Activated CD8-positive, alpha-beta memory T cell treated with anti-CD3 and anti-CD28 coated beads for 4 hours (primary cell): ENCODE results near the gene TRNT1.

Source experiments
- DNase-seq, 2 donors: peaks; one replicate each; pipeline ENCODE4 v3.0.0-alpha.2; 2020; ENCODE audit warnings: low read depth in 2 of 2

TRNT1 gene

GRCh38 chr3:3126477-3127431, at the start of gene TRNT1:
Gene TRNT1, plus strand, starts transcription at chr3:3126940. Its CDS starts 2,101 bp downstream, at chr3:3129041.
- peak; percentile 95 to 96 for DNase-seq

GRCh38 chr3:3080309-3080708, 46.4 kb upstream of the TRNT1 start:
- no peak for DNase-seq

- no peak for DNase-seq
Measured at GRCh38 chr3:3081381-3082233, 45.1 kb upstream of the TRNT1 start.

GRCh38 chr3:3082234-3082924, 44.4 kb upstream of the TRNT1 start:
- DNase-seq: no peak

GRCh38 chr3:3084890-3085289, 41.9 kb upstream of the TRNT1 start:
- DNase-seq: no peak

- no peak for DNase-seq
Measured at GRCh38 chr3:3085782-3086181, 41.0 kb upstream of the TRNT1 start.

GRCh38 chr3:3086239-3086638, 40.5 kb upstream of the TRNT1 start:
- DNase-seq: no peak

- no peak for DNase-seq
Measured at GRCh38 chr3:3087279-3087678, 39.5 kb upstream of the TRNT1 start.

- no peak for DNase-seq
Measured at GRCh38 chr3:3087716-3088465, 38.8 kb upstream of the TRNT1 start.

- DNase-seq: no peak
Measured at GRCh38 chr3:3089017-3089416, 37.7 kb upstream of the TRNT1 start.

- no peak for DNase-seq
Measured at GRCh38 chr3:3097958-3098357, 28.8 kb upstream of the TRNT1 start.

GRCh38 chr3:3101660-3102458, 24.9 kb upstream of the TRNT1 start:
- no peak for DNase-seq

- no peak for DNase-seq
Measured at GRCh38 chr3:3102751-3103150, 24.0 kb upstream of the TRNT1 start.

GRCh38 chr3:3105246-3105645, 21.5 kb upstream of the TRNT1 start:
- DNase-seq: no peak

- no peak for DNase-seq
Measured at GRCh38 chr3:3105815-3106214, 20.9 kb upstream of the TRNT1 start.

GRCh38 chr3:3107181-3107580, 19.6 kb upstream of the TRNT1 start:
- DNase-seq: no peak

GRCh38 chr3:3107858-3108257, 18.9 kb upstream of the TRNT1 start:
- DNase-seq: no peak

GRCh38 chr3:3109407-3110298, 17.1 kb upstream of the TRNT1 start:
- DNase-seq: no peak

GRCh38 chr3:3110299-3110630, 16.5 kb upstream of the TRNT1 start, which contains the start of gene IL5RA:
Gene IL5RA, minus strand, starts transcription at chr3:3110374. Its CDS starts 5,390 bp downstream, at chr3:3104984.
- no peak for DNase-seq
